Panc1 (cell line): ENCODE results near the gene FKBP3. TPM values are rescaled to one million over a fixed set of nuclear protein-coding genes. Genes with fewer than 3 reads are reported as not detected.

Source experiments
- ATAC-seq: fragments of 200-7000 bp; cut with Tn5 transposase; 2 replicates; pipeline ENCODE4 v1.9.1; 2020; ENCODE audit warnings: mild to moderate bottlenecking, moderate library complexity
- BruUV-seq: library from RNA; stranded (reverse); fragments of 400-500 nt; replicated peaks from 2 replicates; lab custom pipeline; 2021; lab: Mats Ljungman, UMichigan
- CTCF ChIA-PET: fragments of 300-600 bp; sonication (Branson Sonifier 250); formaldehyde crosslinking; loops from one replicate; lab custom pipeline; 2022; ENCODE audit warnings: antibody characterized with exemption; lab: Charles Lee
- POLR2A ChIA-PET: fragments of 300-600 bp; sonication (Branson Sonifier 250); formaldehyde crosslinking; loops from one replicate; lab custom pipeline; 2022; ENCODE audit warnings: antibody characterized with exemption; lab: Charles Lee
- DNase-seq: peaks from one replicate; pipeline ENCODE4 v3.0.0-alpha.2; 2010; ENCODE audit warnings: low read depth, low spot score
- H3K27ac ChIP-seq: 2 replicates; pipeline ENCODE4 v1.5.1; 2011; ENCODE audit warnings: mild to moderate bottlenecking, low read length, inconsistent platforms
- H3K27me3 ChIP-seq: fragments of 200-500 bp; sonication (Bioruptor generic); 2 replicates; pipeline ENCODE4 v1.6.0; 2014; ENCODE audit warnings: low read length, inconsistent platforms; ENCODE audit not compliant: control insufficient read depth, insufficient read depth
- H3K36me3 ChIP-seq: fragments of 200-500 bp; sonication (Bioruptor generic); 2 replicates; pipeline ENCODE4 v1.5.1; 2014; ENCODE audit warnings: inconsistent platforms, mild to moderate bottlenecking, low read length, moderate library complexity; ENCODE audit not compliant: control insufficient read depth, insufficient read depth
- H3K4me1 ChIP-seq: 2 replicates; pipeline ENCODE4 v1.5.1; 2011; ENCODE audit warnings: inconsistent platforms, mild to moderate bottlenecking, low read length, moderate library complexity; ENCODE audit not compliant: control insufficient read depth, insufficient read depth
- H3K4me3 ChIP-seq, 2 experiments: 2 replicates each; pipeline ENCODE4 v1.5.1; 2011 to 2012; ENCODE audit warnings: low read depth in 2 of 2, low read length in 2 of 2, mild to moderate bottlenecking in 2 of 2, inconsistent platforms in 1 of 2, moderate library complexity in 1 of 2
- H3K9me3 ChIP-seq: fragments of 200-500 bp; sonication (Bioruptor generic); 2 replicates; pipeline ENCODE4 v1.5.1; 2014; ENCODE audit warnings: low read depth, mild to moderate bottlenecking, inconsistent platforms, low read length, moderate library complexity; ENCODE audit not compliant: control insufficient read depth, insufficient read depth
- CTCF ChIP-seq: fragments of 450-650 bp; IDR thresholded peaks from 2 replicates; pipeline ENCODE4 v1.5.1; 2017; ENCODE audit warnings: mild to moderate bottlenecking
- POLR2AphosphoS5 ChIP-seq: IDR thresholded peaks from 2 replicates; pipeline ENCODE4 v1.6.1; 2012; ENCODE audit warnings: mild to moderate bottlenecking, low read depth, low read length, moderate library complexity
- REST ChIP-seq, 2 experiments: IDR thresholded peaks; 2 replicates each; pipeline ENCODE4 v1.6.1; 2011 to 2012; ENCODE audit warnings: low read depth in 2 of 2, control low read depth in 1 of 2, low read length in 1 of 2, mild to moderate bottlenecking in 1 of 2, moderate library complexity in 1 of 2; ENCODE audit not compliant: insufficient read depth in 1 of 2
- SIN3A ChIP-seq: IDR thresholded peaks from 2 replicates; pipeline ENCODE4 v1.6.1; 2012; ENCODE audit warnings: low read depth, mild to moderate bottlenecking, low read length, moderate library complexity, borderline replicate concordance; ENCODE audit not compliant: insufficient read depth
- TCF7L2 ChIP-seq: IDR thresholded peaks from 2 replicates; pipeline ENCODE4 v1.6.1; 2011; ENCODE audit warnings: mild to moderate bottlenecking, low read depth, low read length, inconsistent platforms
- in situ Hi-C: cut with HindIII; loops from 2 replicates; pipeline ENCODE4 v1.10.0; 2016; ENCODE audit warnings: low sequenced_read_pairs, low pct_unique_long_range_greater_than_20kb
- intact Hi-C: fragments of 100-400 bp; cut with micrococcal nuclease; formaldehyde crosslinking; loops from one replicate; pipeline ENCODE4 v1.10.0; 2022; ENCODE audit not compliant: unreplicated experiment
- total RNA-seq: library from RNA; stranded (reverse); gene quantifications from one replicate; pipeline ENCODE4 v1.2.1, GENCODE V29; 2021; ENCODE audit not compliant: unreplicated experiment

Gene FKBP3
- total RNA-seq, 1 experiment from 2014 or later = 47.4 TPM

- intact Hi-C loops = no loop called here
- ATAC-seq (no peak), DNase-seq (no peak)
- Histone ChIP-seq H3K36me3 (no peaks in the 10 kb centered on the region), H3K4me3 (no peak overlapping the region), H3K9me3 (no peaks in the 10 kb centered on the region), H3K27me3 (no peaks in the 10 kb centered on the region), H3K4me1 (no peaks in the 10 kb centered on the region), H3K27ac (no peak overlapping the region)
- ChIA-PET POLR2A (no interaction called here), CTCF (no interaction called here)
- TF ChIP-seq CTCF (no peak), POLR2AphosphoS5 (no peak), REST (IDR thresholded peaks at IDR 0.05; ENCODE audit: insufficient read depth in 1 of 2, low read depth in 2 of 2, low read length in 1 of 2) (no peak), TCF7L2 (no peak), SIN3A (no peak)
- in situ Hi-C loops = no loop called here
- BruUV-seq = no TSS peak
Measured at GRCh38 chr14:45150386-45150890, 16.2 kb upstream of the FKBP3 start.

- ChIA-PET CTCF (no interaction called here), POLR2A (no interaction called here)
- H3K9me3 ChIP-seq = no peaks in the 10 kb centered on the region
- H3K36me3 ChIP-seq = no peaks in the 10 kb centered on the region
- TF ChIP-seq TCF7L2 (no peak), REST (IDR thresholded peaks at IDR 0.05; ENCODE audit: insufficient read depth in 1 of 2, low read depth in 2 of 2, low read length in 1 of 2) (no peak), POLR2AphosphoS5 (no peak), SIN3A (no peak), CTCF (no peak)
- intact Hi-C loops = no loop called here
- H3K4me1 ChIP-seq = no peaks in the 10 kb centered on the region
- no TSS peak for BruUV-seq
- ATAC-seq (no peak), DNase-seq (no peak)
- H3K27ac ChIP-seq = no peak overlapping the region
- H3K4me3 ChIP-seq = no peak overlapping the region
- H3K27me3 ChIP-seq = no peaks in the 10 kb centered on the region
- in situ Hi-C loops = no loop called here
Measured at GRCh38 chr14:45149602-45150001, 15.3 kb upstream of the FKBP3 start.
